Vagina (tissue), 2 donors: ENCODE results near the gene SMARCC2.

Source experiments
- POLR2A ChIP-seq, 2 donors: fragments of 450-650 bp; IDR thresholded peaks; one replicate each; pipeline ENCODE4 v1.6.1; 2017; ENCODE audit warnings: antibody characterized with exemption in 2 of 2, mild to moderate bottlenecking in 2 of 2, moderate library complexity in 2 of 2
- TF ChIP-seq, protein P1 (sequence below), 3 experiments: fragments of 450-650 bp in 2 of 3; fragments of 200-600 bp in 1 of 3; sonication (generic) in 1 of 3; IDR thresholded peaks; one replicate each; pipeline ENCODE4 v1.5.1; 2017 to 2019; ENCODE audit warnings: antibody characterized with exemption in 3 of 3, mild to moderate bottlenecking in 2 of 3, moderate library complexity in 2 of 3

DNA sequence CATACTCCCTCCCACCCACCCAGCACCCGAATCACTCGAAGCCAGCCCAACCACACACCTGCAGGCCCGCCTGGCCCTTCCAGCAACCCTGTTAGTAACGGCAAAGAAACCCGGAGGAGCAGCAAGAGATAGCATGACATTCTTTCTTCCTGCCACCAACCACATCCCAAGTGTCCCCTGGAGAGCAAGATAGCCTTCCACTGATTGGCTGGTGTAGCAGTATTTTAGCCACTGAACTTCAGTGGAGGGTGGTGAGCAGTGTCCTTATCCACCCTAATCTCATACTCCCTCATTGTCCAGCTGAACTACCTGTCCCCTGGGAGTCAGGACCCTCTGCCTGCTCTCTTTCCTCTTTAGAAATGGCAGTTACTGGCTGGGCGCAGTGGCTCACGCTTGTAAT lies 39.8 kb upstream of the SMARCC2 start:
- TF ChIP-seq, protein P1, sequence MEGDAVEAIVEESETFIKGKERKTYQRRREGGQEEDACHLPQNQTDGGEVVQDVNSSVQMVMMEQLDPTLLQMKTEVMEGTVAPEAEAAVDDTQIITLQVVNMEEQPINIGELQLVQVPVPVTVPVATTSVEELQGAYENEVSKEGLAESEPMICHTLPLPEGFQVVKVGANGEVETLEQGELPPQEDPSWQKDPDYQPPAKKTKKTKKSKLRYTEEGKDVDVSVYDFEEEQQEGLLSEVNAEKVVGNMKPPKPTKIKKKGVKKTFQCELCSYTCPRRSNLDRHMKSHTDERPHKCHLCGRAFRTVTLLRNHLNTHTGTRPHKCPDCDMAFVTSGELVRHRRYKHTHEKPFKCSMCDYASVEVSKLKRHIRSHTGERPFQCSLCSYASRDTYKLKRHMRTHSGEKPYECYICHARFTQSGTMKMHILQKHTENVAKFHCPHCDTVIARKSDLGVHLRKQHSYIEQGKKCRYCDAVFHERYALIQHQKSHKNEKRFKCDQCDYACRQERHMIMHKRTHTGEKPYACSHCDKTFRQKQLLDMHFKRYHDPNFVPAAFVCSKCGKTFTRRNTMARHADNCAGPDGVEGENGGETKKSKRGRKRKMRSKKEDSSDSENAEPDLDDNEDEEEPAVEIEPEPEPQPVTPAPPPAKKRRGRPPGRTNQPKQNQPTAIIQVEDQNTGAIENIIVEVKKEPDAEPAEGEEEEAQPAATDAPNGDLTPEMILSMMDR (IDR thresholded peaks at IDR 0.05), result no peak
- TF ChIP-seq POLR2A (IDR thresholded peaks at IDR 0.05), result no peak
